SK-N-SH (cell line): ENCODE data around the gene EVL. TPM values are rescaled to one million over a fixed set of nuclear protein-coding genes. Genes with fewer than 3 reads are reported as not detected.

ENCODE experiments used
- CTCF ChIA-PET: fragments of 300-600, 350-600 bp; formaldehyde crosslinking; extraction: SDS; loops from one replicate; lab custom pipeline; 2021; lab: Yijun Ruan, JAX
- POLR2A ChIA-PET: fragments of 350-600 bp; sonication (Branson Sonifier 250); formaldehyde crosslinking; extraction: SDS; loops from one replicate; lab custom pipeline; 2020; ENCODE audit warnings: antibody characterized with exemption, inconsistent platforms; lab: Yijun Ruan, JAX
- DNase-seq: peaks from one replicate; pipeline ENCODE4 v3.0.0; 2012
- H2AFZ ChIP-seq: fragments of 200-600 bp; sonication (generic); 2 replicates; pipeline ENCODE4 v1.8.1; 2016; ENCODE audit warnings: antibody characterized with exemption, mild to moderate bottlenecking, low read depth
- H3F3A ChIP-seq: fragments of 200-600 bp; sonication (generic); replicated peaks from 2 replicates; pipeline ENCODE3; 2016; ENCODE audit warnings: antibody characterized with exemption, mild to moderate bottlenecking; ENCODE audit not compliant: insufficient read depth
- H3K27ac ChIP-seq, 2 experiments: fragments of 200-500 bp in 1 of 2; fragments of 200-600 bp in 1 of 2; sonication (Bioruptor generic) in 1 of 2; sonication (generic), shearing (Covaris generic) in 1 of 2; 2 replicates each; pipeline versions ENCODE4 v1.5.1 to v1.6.1; 2014 to 2016; ENCODE audit warnings: low read depth in 2 of 2, inconsistent platforms in 1 of 2, low read length in 1 of 2, mild to moderate bottlenecking in 1 of 2, mixed read lengths in 1 of 2
- H3K27me3 ChIP-seq: fragments of 200-600 bp; sonication (generic), shearing (Covaris generic); 2 replicates; pipeline ENCODE4 v1.6.1; 2016; ENCODE audit warnings: mixed run types; ENCODE audit not compliant: insufficient read depth
- H3K36me3 ChIP-seq, 2 experiments: fragments of 200-500 bp in 1 of 2; fragments of 200-600 bp in 1 of 2; sonication (Bioruptor generic) in 1 of 2; sonication (generic) in 1 of 2; replicated peaks in 1 of 2; 2 replicates each; pipeline versions ENCODE3 to v1.5.1; 2014 to 2016; ENCODE audit warnings: low read length in 1 of 2, mild to moderate bottlenecking in 1 of 2; ENCODE audit not compliant: insufficient read depth in 2 of 2, control insufficient read depth in 1 of 2
- H3K4me1 ChIP-seq, 2 experiments: fragments of 200-500 bp in 1 of 2; fragments of 200-600 bp in 1 of 2; sonication (Bioruptor generic) in 1 of 2; sonication (generic), shearing (Covaris generic) in 1 of 2; 2 replicates each; pipeline versions ENCODE4 v1.5.1 to v1.6.1; 2014 to 2016; ENCODE audit warnings: low read depth in 1 of 2, low read length in 1 of 2, mixed run types in 1 of 2; ENCODE audit not compliant: insufficient read depth in 2 of 2, control insufficient read depth in 1 of 2
- H3K4me2 ChIP-seq: fragments of 200-600 bp; sonication (generic), shearing (Covaris generic); 2 replicates; pipeline ENCODE4 v1.6.1; 2017; ENCODE audit warnings: mixed run types
- H3K4me3 ChIP-seq, 2 experiments: fragments of 200-500 bp in 1 of 2; fragments of 200-600 bp in 1 of 2; sonication (Bioruptor generic) in 1 of 2; sonication (generic), shearing (Covaris generic) in 1 of 2; 2 replicates each; pipeline versions ENCODE4 v1.5.1 to v1.8.1; 2014 to 2016; ENCODE audit warnings: low read depth in 2 of 2, inconsistent platforms in 1 of 2, low read length in 1 of 2, mild to moderate bottlenecking in 1 of 2, mixed read lengths in 1 of 2, moderate library complexity in 1 of 2
- H3K79me2 ChIP-seq: fragments of 200-600 bp; sonication (generic); 2 replicates; pipeline ENCODE4 v1.8.1; 2017; ENCODE audit warnings: mild to moderate bottlenecking; ENCODE audit not compliant: insufficient read depth
- H3K9ac ChIP-seq: fragments of 200-600 bp; sonication (generic); 2 replicates; pipeline ENCODE4 v1.6.1; 2017; ENCODE audit warnings: mixed run types
- H3K9me2 ChIP-seq: fragments of 200-600 bp; sonication (generic); 2 replicates; pipeline ENCODE4 v1.6.1; 2017; ENCODE audit warnings: mixed run types
- H3K9me3 ChIP-seq: fragments of 200-600 bp; sonication (generic); 2 replicates; pipeline ENCODE4 v1.6.1; 2017; ENCODE audit warnings: mixed run types, mild to moderate bottlenecking, moderate library complexity
- H4K20me1 ChIP-seq: fragments of 200-600 bp; sonication (generic); 2 replicates; pipeline ENCODE4 v1.6.1; 2017; ENCODE audit warnings: mild to moderate bottlenecking, mixed run types; ENCODE audit not compliant: insufficient read depth
- CHD2 ChIP-seq: fragments of 150-350 bp; IDR thresholded peaks from 2 replicates; pipeline ENCODE4 v1.6.1; 2018; ENCODE audit warnings: low read length; ENCODE audit not compliant: partially characterized antibody
- EZH2phosphoT487 ChIP-seq: fragments of 200-600 bp; sonication (generic); IDR thresholded peaks from 2 replicates; pipeline ENCODE4 v1.6.1; 2017; ENCODE audit warnings: low read depth, mixed run types, mild to moderate bottlenecking, antibody characterized with exemption, moderate library complexity, borderline replicate concordance
- FOXJ3 ChIP-seq: sonication (generic); formaldehyde crosslinking; IDR thresholded peaks from 2 replicates; pipeline ENCODE4 v1.5.1; 2020; ENCODE audit warnings: mild to moderate bottlenecking, missing genetic modification reagents
- FOXM1 ChIP-seq: IDR thresholded peaks from 2 replicates; pipeline ENCODE4 v1.4.0; 2012; ENCODE audit warnings: low read depth, mild to moderate bottlenecking
- GATA2 ChIP-seq: sonication (generic); formaldehyde crosslinking; IDR thresholded peaks from 2 replicates; pipeline ENCODE4 v1.5.0; 2020; ENCODE audit warnings: mild to moderate bottlenecking, missing genetic modification reagents
- JUND ChIP-seq: IDR thresholded peaks from 2 replicates; pipeline ENCODE4 v1.4.0; 2012
- MEF2A ChIP-seq: IDR thresholded peaks from 2 replicates; pipeline ENCODE4 v1.4.0; 2012; ENCODE audit warnings: low read depth, borderline replicate concordance
- NRF1 ChIP-seq: IDR thresholded peaks from 2 replicates; pipeline ENCODE4 v1.6.1; 2012; ENCODE audit warnings: low read depth, mild to moderate bottlenecking, low read length
- POLR2AphosphoS5 ChIP-seq: IDR thresholded peaks from 2 replicates; pipeline ENCODE4 v1.6.1; 2012; ENCODE audit warnings: low read depth, low read length
- SIN3A ChIP-seq: IDR thresholded peaks from 2 replicates; pipeline ENCODE4 v1.6.1; 2012; ENCODE audit warnings: low read depth, mild to moderate bottlenecking, low read length, moderate library complexity, borderline replicate concordance
- TCF12 ChIP-seq: IDR thresholded peaks from 2 replicates; pipeline ENCODE4 v1.4.0; 2012
- YY1 ChIP-seq: IDR thresholded peaks from 2 replicates; pipeline ENCODE4 v1.4.0; 2012; ENCODE audit warnings: low read depth, mild to moderate bottlenecking
- WGBS: methylation state at CpG from one replicate; pipeline ENCODE4 v1.1.6; 2017; ENCODE audit warnings: low lambda C conversion rate; 5-methylcytosine and 5-hydroxymethylcytosine counted together
- polyA plus RNA-seq, 3 experiments: library from polyadenylated mRNA; depleted of rRNA; stranded (reverse); fragments of >200 nt; gene quantifications; 2 replicates each; pipeline ENCODE4 v1.2.3, GENCODE V29; 2012
- TF ChIP-seq, protein P1 (sequence below): fragments of 150-350 bp; IDR thresholded peaks from 2 replicates; pipeline ENCODE4 v1.6.1; 2016; ENCODE audit warnings: mild to moderate bottlenecking, low read depth, low read length
- TF ChIP-seq, protein P2 (sequence below): IDR thresholded peaks from 2 replicates; pipeline ENCODE4; 2012
- TF ChIP-seq, protein P3 (sequence below): fragments of 200-600 bp; sonication (generic); IDR thresholded peaks from 2 replicates; pipeline ENCODE4 v1.6.1; 2017; ENCODE audit warnings: antibody characterized with exemption, mild to moderate bottlenecking, moderate library complexity

Gene EVL
- polyA plus RNA-seq, 1 of the 3 experiments (the other 2 are of a cell fraction), result 36.5 TPM

DNA sequence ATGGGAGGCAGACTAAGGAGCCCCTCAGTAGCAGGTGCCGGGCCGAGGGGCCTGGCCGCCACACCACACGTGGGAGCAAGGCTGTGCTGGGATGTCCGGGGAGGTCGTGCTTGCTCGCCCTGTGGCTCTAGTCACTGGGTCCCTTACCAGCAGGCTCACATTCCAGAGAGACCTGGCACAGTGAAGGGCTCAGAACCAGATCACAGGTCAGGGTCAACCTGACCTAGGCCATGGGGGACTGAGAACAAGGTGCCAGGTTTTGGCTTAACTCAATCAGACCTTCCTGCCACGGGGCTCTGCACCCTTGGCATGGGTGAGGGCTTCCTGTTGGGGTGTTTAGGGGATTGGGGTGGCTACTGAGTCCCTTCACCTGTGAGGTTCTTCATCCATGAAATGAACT lies 72.0 kb downstream of the EVL start:
- Histone ChIP-seq H3K9me3 (no peaks in the 10 kb centered on the region), H3K4me1 (peaks cover 9 to 46% of the 10 kb centered on the region in 2 experiments; a peak in 2 of 4 replicates), H3K9ac (no peak overlapping the region), H4K20me1 (no peaks in the 10 kb centered on the region), H3K9me2 (no peaks in the 10 kb centered on the region), H2AFZ (no peak overlapping the region), H3K4me3 (no peak overlapping the region), H3K27ac (no peak overlapping the region), H3K4me2 (no peak overlapping the region), H3K79me2 (no peaks in the 10 kb centered on the region), H3K27me3 (no peaks in the 10 kb centered on the region), H3K36me3 (peaks cover 3 to 16% of the 10 kb centered on the region in 2 experiments), H3F3A (no peaks in the 10 kb centered on the region)
- 100% methylated on average over 5 of the region's 8 CpGs for WGBS
- ChIA-PET CTCF (no interaction called here), POLR2A (no interaction called here)
- TF ChIP-seq CHD2 (no peak), JUND (no peak), GATA2 (no peak), FOXM1 (no peak), YY1 (no peak)
- TF ChIP-seq, protein P1, sequence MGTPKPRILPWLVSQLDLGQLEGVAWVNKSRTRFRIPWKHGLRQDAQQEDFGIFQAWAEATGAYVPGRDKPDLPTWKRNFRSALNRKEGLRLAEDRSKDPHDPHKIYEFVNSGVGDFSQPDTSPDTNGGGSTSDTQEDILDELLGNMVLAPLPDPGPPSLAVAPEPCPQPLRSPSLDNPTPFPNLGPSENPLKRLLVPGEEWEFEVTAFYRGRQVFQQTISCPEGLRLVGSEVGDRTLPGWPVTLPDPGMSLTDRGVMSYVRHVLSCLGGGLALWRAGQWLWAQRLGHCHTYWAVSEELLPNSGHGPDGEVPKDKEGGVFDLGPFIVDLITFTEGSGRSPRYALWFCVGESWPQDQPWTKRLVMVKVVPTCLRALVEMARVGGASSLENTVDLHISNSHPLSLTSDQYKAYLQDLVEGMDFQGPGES, result no peak
- TF ChIP-seq, protein P2, sequence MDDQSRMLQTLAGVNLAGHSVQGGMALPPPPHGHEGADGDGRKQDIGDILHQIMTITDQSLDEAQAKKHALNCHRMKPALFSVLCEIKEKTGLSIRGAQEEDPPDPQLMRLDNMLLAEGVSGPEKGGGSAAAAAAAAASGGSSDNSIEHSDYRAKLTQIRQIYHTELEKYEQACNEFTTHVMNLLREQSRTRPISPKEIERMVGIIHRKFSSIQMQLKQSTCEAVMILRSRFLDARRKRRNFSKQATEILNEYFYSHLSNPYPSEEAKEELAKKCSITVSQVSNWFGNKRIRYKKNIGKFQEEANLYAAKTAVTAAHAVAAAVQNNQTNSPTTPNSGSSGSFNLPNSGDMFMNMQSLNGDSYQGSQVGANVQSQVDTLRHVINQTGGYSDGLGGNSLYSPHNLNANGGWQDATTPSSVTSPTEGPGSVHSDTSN, result no peak
- TF ChIP-seq, protein P3, sequence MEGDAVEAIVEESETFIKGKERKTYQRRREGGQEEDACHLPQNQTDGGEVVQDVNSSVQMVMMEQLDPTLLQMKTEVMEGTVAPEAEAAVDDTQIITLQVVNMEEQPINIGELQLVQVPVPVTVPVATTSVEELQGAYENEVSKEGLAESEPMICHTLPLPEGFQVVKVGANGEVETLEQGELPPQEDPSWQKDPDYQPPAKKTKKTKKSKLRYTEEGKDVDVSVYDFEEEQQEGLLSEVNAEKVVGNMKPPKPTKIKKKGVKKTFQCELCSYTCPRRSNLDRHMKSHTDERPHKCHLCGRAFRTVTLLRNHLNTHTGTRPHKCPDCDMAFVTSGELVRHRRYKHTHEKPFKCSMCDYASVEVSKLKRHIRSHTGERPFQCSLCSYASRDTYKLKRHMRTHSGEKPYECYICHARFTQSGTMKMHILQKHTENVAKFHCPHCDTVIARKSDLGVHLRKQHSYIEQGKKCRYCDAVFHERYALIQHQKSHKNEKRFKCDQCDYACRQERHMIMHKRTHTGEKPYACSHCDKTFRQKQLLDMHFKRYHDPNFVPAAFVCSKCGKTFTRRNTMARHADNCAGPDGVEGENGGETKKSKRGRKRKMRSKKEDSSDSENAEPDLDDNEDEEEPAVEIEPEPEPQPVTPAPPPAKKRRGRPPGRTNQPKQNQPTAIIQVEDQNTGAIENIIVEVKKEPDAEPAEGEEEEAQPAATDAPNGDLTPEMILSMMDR, result no peak
- no peak for DNase-seq

DNA sequence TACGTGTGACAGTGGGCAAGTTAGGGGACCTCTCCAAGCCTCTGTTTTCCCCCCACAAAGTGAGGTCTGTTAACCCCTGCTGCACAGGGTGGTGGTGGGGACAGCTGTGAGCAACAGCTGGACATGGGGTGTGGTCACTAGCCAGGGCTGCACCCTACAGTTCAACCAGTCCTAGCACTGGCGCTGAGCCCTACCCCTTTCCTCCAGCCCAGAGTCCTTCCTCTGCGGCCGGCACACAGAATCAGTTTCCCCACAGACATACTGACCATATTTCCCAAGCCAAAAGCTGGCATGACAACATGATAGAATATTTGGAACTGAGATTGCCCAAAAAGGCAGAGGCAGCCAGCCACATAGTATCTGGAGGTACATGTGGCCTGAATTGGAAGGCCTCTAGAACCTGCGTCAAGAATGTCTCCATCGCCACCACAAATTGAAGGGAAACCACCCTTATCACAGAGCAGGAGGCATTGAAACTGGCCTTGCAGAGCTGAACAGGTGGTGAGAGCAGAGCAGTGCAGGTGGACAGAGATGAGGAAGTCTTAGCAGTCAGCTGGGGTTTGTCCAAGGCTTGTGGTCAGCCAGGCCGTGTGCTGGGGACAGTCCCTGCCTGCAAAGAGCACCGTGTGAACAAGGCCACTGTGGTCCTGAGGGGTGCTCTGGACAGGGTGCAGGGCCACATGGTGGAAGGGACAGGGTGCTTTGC lies 73.0 kb downstream of the EVL start:
- POLR2A ChIA-PET, result no interaction called here
- TF ChIP-seq SIN3A, result no peak
- TF ChIP-seq EZH2phosphoT487, result no peak
- TF ChIP-seq TCF12, result no peak
- TF ChIP-seq, protein P1, result no peak
- no peak for TF ChIP-seq GATA2
- no peak for TF ChIP-seq MEF2A
- TF ChIP-seq FOXJ3, result no peak
- TF ChIP-seq NRF1, result no peak
- TF ChIP-seq CHD2, result no peak
- TF ChIP-seq POLR2AphosphoS5, result no peak
- no peak for TF ChIP-seq JUND
- CTCF ChIA-PET, result interaction anchor here (0.9 to 7.2 kb wide), 4 partner anchors 18 to 156 kb away, joined by 3 to 38 read pairs (median 4); no protein-coding TSS in a partner anchor
- Histone ChIP-seq H2AFZ (no peak overlapping the region), H3K9me3 (no peaks in the 10 kb centered on the region), H3K4me1 (peaks cover 3 to 46% of the 10 kb centered on the region in 2 experiments; a peak in 2 of 4 replicates), H3K9ac (no peak overlapping the region), H4K20me1 (no peaks in the 10 kb centered on the region), H3F3A (no peaks in the 10 kb centered on the region), H3K4me3 (no peak overlapping the region), H3K36me3 (peaks cover 3 to 16% of the 10 kb centered on the region in 2 experiments), H3K27me3 (no peaks in the 10 kb centered on the region), H3K9me2 (no peaks in the 10 kb centered on the region), H3K79me2 (no peaks in the 10 kb centered on the region), H3K27ac (no peak overlapping the region), H3K4me2 (no peak overlapping the region)
- DNase-seq, result no peak
- 98% methylated on average over 6 of the region's 8 CpGs for WGBS
